Esophagus muscularis mucosa (tissue), 4 donors: ENCODE data around the gene BCL11B. TPM values are rescaled to one million over a fixed set of nuclear protein-coding genes. Genes with fewer than 3 reads are reported as not detected.

ENCODE experiments used
- DNase-seq: peaks from one replicate; pipeline ENCODE4 v3.0.0-alpha.2; 2017; ENCODE audit errors: extremely low spot score
- H3K27ac ChIP-seq, 4 donors: fragments of 200-600 bp; sonication (generic); replicated peaks in 1 of 4; 1 replicate in 3 of 4; 2 replicates in 1 of 4; pipeline ENCODE4 v1.5.1; 2016 to 2019; ENCODE audit warnings: mild to moderate bottlenecking in 1 of 4
- H3K27me3 ChIP-seq, 4 donors: fragments of 200-600 bp; sonication (generic); one replicate each; pipeline versions ENCODE4 v1.5.1 to v1.6.0; 2016 to 2019
- H3K36me3 ChIP-seq, 4 donors: fragments of 200-600 bp; sonication (generic); one replicate each; pipeline ENCODE4 v1.5.1; 2016 to 2019
- H3K4me1 ChIP-seq, 4 donors: fragments of 200-600 bp; sonication (generic); one replicate each; pipeline ENCODE4 v1.5.1; 2016 to 2019
- H3K4me3 ChIP-seq, 4 donors: fragments of 200-600 bp; sonication (generic); 1 replicate in 2 of 4; 2 replicates in 2 of 4; pipeline ENCODE4 v1.5.1; 2016 to 2019; ENCODE audit warnings: mild to moderate bottlenecking in 4 of 4, moderate library complexity in 1 of 4
- H3K9me3 ChIP-seq, 4 donors: fragments of 200-600 bp; sonication (generic); 1 replicate in 3 of 4; 2 replicates in 1 of 4; pipeline ENCODE4 v1.5.1; 2016 to 2019
- EP300 ChIP-seq: sonication (generic); formaldehyde crosslinking; IDR thresholded peaks from one replicate; pipeline ENCODE4 v1.6.1; 2017; ENCODE audit warnings: antibody characterized with exemption
- POLR2A ChIP-seq: fragments of 450-650 bp; IDR thresholded peaks from one replicate; pipeline ENCODE4 v1.6.1; 2017; ENCODE audit warnings: antibody characterized with exemption, moderate library complexity, mild to moderate bottlenecking, low read depth
- POLR2AphosphoS5 ChIP-seq, 2 donors: sonication (generic); formaldehyde crosslinking; IDR thresholded peaks; one replicate each; pipeline ENCODE4 v1.6.1; 2017; ENCODE audit warnings: antibody characterized with exemption in 2 of 2
- WGBS: methylation state at CpG from one replicate; pipeline ENCODE4 v1.1.5; 2018; 5-methylcytosine and 5-hydroxymethylcytosine counted together
- intact Hi-C: fragments of 100-400 bp; cut with DNase I; formaldehyde crosslinking; loops from one replicate; pipeline ENCODE4 v1.15.1; 2023
- total RNA-seq, 4 donors: library from RNA; depleted of rRNA; stranded (reverse); fragments of >200 nt; gene quantifications; one replicate each; pipeline versions ENCODE4 v1.1.0 to v1.2.1, GENCODE V29; 2016
- TF ChIP-seq, protein P1 (sequence below), 3 experiments: fragments of 200-600 bp in 2 of 3; fragments of 450-650 bp in 1 of 3; sonication (generic) in 2 of 3; IDR thresholded peaks; one replicate each; pipeline ENCODE4 v1.5.1; 2017 to 2019; ENCODE audit warnings: antibody characterized with exemption in 3 of 3, mild to moderate bottlenecking in 2 of 3, moderate library complexity in 1 of 3

The BCL11B gene
- total RNA-seq, 4 donors from 2014 or later: 0.34 to 0.65 (median 0.46) TPM

DNA sequence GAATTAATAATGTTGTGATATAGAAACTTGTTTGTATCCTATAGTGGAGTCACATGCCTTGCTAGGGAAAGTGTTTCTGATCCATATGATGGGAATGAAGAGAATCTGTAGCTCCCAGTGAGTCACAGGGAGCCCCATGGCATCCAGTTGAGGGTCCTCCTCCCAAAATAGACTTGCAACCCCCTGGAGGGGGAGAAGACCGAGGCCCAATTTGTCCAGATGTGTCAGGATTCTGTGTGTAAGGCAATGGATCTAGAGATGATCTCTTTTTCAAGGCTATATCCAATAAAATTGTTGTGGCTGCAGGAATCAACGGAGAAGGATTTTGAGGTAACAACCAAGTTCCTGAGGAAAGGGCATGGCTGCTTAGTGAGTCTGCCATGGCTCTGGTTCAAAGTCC lies 121.8 kb downstream of the BCL11B start:
- DNase-seq: no peak
- WGBS: 83% methylated on average over 2 of the region's 2 CpGs
- H3K27me3 ChIP-seq: peaks cover 0 to 8% (median 0%) of the 10 kb centered on the region in 4 donors
- H3K36me3 ChIP-seq: no peaks in the 10 kb centered on the region
- peaks cover 0 to 2% (median 0%) of the 10 kb centered on the region in 4 donors for H3K4me1 ChIP-seq
- TF ChIP-seq POLR2AphosphoS5 (IDR thresholded peaks at IDR 0.05): no peak
- no peak overlapping the region for H3K4me3 ChIP-seq
- H3K27ac ChIP-seq: no peak overlapping the region
- H3K9me3 ChIP-seq: no peaks in the 10 kb centered on the region
- intact Hi-C loops: no loop called here

- peaks cover 0 to 8% (median 0%) of the 10 kb centered on the region in 4 donors for H3K27me3 ChIP-seq
- no peaks in the 10 kb centered on the region for H3K36me3 ChIP-seq
- no peak for DNase-seq
- 85% methylated on average over 22 of the region's 22 CpGs for whole genome bisulfite sequencing
- TF ChIP-seq, protein P1, sequence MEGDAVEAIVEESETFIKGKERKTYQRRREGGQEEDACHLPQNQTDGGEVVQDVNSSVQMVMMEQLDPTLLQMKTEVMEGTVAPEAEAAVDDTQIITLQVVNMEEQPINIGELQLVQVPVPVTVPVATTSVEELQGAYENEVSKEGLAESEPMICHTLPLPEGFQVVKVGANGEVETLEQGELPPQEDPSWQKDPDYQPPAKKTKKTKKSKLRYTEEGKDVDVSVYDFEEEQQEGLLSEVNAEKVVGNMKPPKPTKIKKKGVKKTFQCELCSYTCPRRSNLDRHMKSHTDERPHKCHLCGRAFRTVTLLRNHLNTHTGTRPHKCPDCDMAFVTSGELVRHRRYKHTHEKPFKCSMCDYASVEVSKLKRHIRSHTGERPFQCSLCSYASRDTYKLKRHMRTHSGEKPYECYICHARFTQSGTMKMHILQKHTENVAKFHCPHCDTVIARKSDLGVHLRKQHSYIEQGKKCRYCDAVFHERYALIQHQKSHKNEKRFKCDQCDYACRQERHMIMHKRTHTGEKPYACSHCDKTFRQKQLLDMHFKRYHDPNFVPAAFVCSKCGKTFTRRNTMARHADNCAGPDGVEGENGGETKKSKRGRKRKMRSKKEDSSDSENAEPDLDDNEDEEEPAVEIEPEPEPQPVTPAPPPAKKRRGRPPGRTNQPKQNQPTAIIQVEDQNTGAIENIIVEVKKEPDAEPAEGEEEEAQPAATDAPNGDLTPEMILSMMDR (IDR thresholded peaks at IDR 0.05): no peak
- TF ChIP-seq POLR2A (no peak), POLR2AphosphoS5 (IDR thresholded peaks at IDR 0.05) (no peak), EP300 (no peak)
- no peaks in the 10 kb centered on the region for H3K9me3 ChIP-seq
- no peaks in the 10 kb centered on the region for H3K4me1 ChIP-seq
- no peak overlapping the region for H3K4me3 ChIP-seq
- intact Hi-C loops: no loop called here
- no peak overlapping the region for H3K27ac ChIP-seq
These were observed 123.0 kb downstream of the BCL11B start for GRCh38 chr14:99148861-99149610.

DNA sequence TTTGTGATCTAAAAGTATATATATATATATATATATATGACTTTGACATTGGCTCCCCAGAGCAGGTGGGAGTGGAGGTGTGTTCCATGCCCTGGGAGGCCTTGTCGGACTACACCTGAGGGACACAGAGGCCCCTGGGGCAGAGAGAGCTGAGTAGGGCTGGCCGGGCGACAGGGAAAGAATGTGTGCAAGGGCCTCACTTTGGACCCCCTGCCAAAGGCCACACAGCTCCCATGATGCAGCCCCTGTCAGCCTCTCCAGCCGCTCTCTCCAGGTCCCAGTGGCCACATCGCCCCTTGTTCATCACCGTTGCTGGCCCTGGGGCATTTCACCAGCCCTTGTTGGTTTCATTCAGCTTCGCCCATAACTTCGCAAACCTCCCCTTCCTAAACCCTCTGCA lies 123.9 kb downstream of the BCL11B start:
- Histone ChIP-seq H3K9me3 (no peaks in the 10 kb centered on the region), H3K4me3 (no peak overlapping the region), H3K36me3 (no peaks in the 10 kb centered on the region), H3K4me1 (no peaks in the 10 kb centered on the region), H3K27me3 (peaks cover 0 to 8% (median 0%) of the 10 kb centered on the region in 4 donors), H3K27ac (no peak overlapping the region)
- intact Hi-C loops: no loop called here
- TF ChIP-seq, protein P1 (IDR thresholded peaks at IDR 0.05): no peak
- TF ChIP-seq POLR2AphosphoS5 (IDR thresholded peaks at IDR 0.05) (no peak), POLR2A (no peak), EP300 (no peak)
- DNase-seq: no peak
- WGBS: 84% methylated on average over 8 of the region's 8 CpGs

GRCh38 chr14:99147366-99147740 lies 124.6 kb downstream of the BCL11B start:
- Histone ChIP-seq H3K36me3 (no peaks in the 10 kb centered on the region), H3K9me3 (no peaks in the 10 kb centered on the region), H3K4me3 (no peak overlapping the region), H3K27ac (no peak overlapping the region), H3K4me1 (no peaks in the 10 kb centered on the region), H3K27me3 (peaks cover 0 to 8% (median 0%) of the 10 kb centered on the region in 4 donors)
- WGBS: 75% methylated on average over 5 of the region's 5 CpGs
- intact Hi-C loops: no loop called here
- TF ChIP-seq POLR2AphosphoS5 (IDR thresholded peaks at IDR 0.05) (no peak), POLR2A (no peak), EP300 (no peak)
- TF ChIP-seq, protein P1 (IDR thresholded peaks at IDR 0.05): no peak
- no peak for DNase-seq

DNA sequence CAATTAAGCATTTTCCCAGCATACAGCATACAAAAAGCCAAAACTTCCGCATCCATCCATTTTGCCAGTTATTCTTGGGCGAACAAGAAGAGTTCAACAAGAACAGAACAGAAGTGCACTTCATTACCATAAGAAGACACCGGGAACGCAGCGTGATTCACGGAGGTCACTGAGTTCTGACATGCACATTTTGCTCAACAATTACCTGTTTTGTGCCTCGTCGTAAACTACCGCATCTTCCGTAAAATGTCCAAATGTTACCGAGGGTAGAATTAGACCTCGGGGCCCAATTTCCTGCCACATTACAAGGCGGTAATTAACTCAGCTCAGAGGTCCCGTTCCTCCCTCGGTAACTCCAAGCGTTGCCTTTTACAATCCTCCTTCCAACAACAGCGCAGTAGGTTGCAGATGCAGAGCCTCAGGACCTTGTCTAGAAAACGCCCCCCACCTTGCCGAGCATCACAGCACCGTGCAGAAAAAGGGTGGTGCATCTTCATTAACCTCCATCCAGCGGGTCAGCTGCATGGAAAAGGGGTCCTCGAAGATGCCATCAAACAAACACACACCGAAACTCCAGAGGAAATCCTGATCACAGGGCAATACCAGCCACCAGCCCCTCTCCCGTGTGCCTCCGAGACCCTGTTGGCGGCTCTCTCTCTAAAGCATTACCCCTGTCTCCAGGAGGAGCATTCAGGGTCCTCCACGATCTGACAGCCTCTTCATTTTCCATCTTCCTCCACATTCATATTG lies 125.2 kb downstream of the BCL11B start:
- DNase-seq: no peak
- WGBS: 92% methylated on average over 27 of the region's 27 CpGs
- TF ChIP-seq, protein P1 (IDR thresholded peaks at IDR 0.05): no peak
- TF ChIP-seq POLR2A (no peak), POLR2AphosphoS5 (IDR thresholded peaks at IDR 0.05) (no peak), EP300 (no peak)
- H3K27me3 ChIP-seq: peaks cover 0 to 8% (median 0%) of the 10 kb centered on the region in 4 donors
- no peaks in the 10 kb centered on the region for H3K36me3 ChIP-seq
- no peak overlapping the region for H3K27ac ChIP-seq
- intact Hi-C loops: no loop called here
- no peaks in the 10 kb centered on the region for H3K4me1 ChIP-seq
- no peaks in the 10 kb centered on the region for H3K9me3 ChIP-seq
- H3K4me3 ChIP-seq: no peak overlapping the region
